ENCODE measurements around the gene THOP1. TPM values are rescaled to one million over a fixed set of nuclear protein-coding genes. Genes with fewer than 3 reads are reported as not detected.

The THOP1 gene
- 89.0 and 89.4 TPM in 2 replicates for total RNA-seq

DNA sequence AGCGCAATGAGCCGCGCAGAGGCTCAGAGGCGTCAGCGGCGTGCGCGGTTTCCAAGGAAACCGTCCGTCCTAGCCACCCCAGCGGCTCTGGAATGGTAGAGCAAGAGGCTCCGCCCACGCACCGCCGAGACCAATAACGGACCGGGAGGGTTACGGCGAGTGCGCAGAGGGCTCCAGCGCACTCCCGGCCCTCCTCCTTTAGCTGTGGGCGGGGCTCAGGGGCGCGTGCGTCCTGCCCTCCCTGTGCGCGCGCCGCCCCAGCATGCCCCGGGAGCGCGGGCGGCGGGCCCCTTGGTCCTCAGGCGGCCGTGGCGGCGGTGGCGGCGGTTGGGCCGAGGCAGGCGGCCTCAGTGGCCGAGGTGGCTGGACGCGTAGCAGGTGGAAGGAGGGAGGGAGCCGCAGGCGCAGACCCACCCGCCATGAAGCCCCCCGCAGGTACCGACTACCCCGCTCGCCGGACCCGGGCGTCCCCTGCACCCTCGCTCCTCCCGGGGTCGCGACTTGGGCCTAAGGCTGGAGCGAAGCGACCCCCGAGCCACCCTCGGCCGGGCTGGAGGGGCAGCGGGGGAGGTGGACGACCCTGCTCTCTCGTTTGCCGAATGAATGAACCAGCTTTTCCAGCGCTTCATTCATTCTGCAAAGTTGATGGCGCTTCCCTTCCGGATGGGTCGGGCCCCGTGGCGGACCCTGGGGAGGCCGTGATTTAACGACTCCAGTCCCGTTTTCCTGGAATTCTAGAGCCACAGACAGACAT lies at the start of gene THOP1:
Gene THOP1 (plus strand): TSS at position 260 of the 754 bp plus-strand sequence. CDS start 160 bp downstream, at position 420.
- peak; percentile 79 for DNase-seq (ENCODE audit: extremely low read depth, low read depth, low spot score)

DNA sequence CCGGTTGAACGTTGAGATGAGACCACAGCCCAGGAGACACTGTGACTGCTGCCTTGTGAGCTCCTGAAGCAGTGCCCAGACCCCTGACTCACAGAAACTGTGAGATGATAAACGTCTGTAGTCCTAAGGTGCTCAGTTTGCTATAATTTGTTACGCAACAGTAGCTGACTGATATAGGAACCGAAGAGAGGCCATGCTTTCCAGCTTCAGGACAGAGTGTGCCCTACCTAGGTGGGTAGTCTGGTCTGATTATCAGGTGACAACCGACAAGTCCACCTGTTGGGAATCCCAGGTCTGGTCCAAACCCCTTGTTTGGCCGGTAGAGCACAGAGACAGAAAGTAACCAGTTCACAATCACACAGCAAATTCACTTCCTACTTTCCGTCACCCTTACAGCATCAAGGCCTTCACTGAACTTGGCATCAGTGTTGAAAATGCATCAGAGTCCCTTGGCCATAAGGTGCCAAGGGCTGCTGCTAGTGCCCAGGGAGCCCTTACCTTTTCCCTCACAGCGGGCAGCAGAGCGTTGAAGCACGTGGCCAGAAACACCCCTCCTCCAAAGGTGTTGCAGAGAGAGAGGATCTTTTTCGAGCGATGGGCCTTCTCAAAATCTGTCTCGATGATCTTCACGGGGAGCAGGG lies 48.6 kb upstream of the THOP1 start:
- DNase-seq (ENCODE audit: extremely low read depth, low read depth, low spot score), result no peak

DNA sequence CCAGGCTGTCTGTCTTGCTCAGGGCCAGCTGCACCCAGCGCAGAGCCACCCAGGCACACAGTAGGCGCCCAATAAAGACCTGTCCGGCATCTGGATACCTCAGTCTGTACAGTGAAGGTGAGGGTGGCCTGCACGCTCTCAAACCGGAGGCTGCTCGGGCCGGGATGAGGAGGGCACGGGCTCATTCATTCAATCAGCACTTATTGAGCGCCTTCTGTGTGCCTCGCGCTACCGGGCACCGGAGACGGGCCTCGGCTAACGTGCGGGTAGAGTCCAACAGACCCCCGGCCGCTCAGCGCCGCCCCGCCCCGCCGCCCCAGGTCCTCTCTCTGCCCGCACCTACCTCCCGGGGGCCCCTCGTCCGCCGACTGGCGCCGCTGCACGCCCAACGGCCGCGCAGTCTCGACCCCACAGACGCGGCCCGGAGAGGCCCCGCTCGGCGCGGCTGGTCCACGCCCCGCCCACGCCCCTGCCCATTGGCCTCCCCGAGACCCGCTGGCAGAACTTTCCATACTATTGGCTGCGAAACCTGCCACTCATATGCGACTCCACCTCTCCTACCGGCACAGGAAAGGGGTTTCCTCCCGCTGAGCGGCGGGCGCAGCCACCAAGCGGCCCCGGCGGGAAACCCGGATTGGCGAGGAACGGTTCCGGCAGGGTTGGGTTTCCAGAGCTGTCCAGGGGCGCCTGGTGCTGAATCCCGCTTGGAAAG lies 45.5 kb upstream of the THOP1 start, which contains the start of gene SLC39A3:
Gene SLC39A3 (minus strand): TSS at position 416 of the 712 bp plus-strand sequence. CDS start 2,760 bp downstream, outside the sequence.
- DNase-seq (ENCODE audit: extremely low read depth, low read depth, low spot score), result peak; percentile 89

DNA sequence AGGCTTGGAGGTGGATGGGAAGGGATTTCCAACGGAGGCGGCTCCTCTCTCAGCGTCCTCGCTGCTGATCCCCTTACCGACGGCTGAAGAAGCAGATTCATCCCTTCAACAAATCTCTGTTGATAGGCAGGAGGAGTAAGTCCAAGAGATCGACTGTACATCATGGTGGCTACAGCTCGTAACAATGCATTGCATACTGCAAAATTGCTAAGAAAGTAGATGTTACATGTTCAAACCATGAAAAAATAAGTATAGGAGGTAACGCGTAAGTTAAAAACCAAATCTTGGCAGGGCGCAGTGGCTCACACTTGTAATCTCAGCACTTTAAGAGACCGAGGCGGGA lies 45.0 kb upstream of the THOP1 start:
- DNase-seq (ENCODE audit: extremely low read depth, low read depth, low spot score), result no peak

DNA sequence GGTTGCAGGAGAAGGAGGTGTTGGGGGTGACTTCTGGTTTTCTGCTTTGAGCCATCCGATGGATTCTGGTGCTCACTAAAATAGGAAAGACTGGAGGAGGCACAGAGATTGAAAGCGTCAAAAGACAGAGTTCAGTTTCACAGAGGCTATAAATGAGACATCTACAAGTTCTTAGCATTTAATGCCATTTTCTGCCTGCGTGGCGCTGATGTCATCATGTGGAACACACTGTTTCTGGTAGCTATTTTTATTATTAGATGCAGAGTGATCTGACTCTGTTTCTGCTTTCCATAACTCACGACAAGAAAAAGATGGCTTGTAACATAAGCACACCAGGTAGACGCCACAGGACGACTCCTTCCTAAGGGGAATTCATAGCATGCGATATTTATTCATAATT lies 42.2 kb upstream of the THOP1 start:
- DNase-seq (ENCODE audit: extremely low read depth, low read depth, low spot score), result no peak

DNA sequence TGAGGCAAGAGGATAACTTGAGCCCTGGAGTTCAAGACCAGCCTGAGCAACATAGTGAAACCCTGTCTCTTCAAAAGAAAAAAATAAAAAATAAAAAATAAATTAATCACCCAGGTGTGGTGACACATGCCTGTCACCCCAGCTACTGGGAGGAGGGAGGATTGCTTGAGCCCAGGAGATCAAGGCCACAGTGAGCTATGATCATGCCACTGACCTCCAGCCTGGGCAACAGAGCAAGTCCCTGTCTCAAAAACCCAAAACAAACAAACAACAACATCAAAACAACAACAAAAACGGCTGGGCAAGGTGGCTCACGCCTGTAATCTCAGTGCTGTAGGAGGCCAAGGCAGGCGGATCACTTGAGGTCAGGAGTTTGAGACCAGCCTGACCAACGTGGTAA lies 41.2 kb upstream of the THOP1 start:
- no peak for DNase-seq (ENCODE audit: extremely low read depth, low read depth, low spot score)

DNA sequence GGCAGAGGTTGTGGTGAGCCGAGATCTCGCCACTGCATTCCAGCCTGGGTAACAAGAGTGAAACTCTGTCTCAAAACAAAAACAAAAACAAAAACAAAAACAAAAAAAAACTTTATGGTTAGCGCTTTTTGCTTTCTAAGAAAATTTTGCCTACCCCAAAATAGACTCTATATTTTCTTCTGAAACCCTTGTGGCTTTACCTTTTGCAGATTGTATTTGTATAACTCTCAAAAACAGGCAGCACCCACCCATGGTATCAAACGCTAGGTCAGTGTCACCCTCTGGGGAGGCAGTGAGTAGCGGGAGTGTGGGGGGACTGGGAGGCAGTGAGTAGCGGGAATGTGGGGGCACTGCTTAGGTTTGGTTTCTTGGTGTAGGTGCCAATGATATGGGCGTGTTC lies 38.0 kb upstream of the THOP1 start:
- DNase-seq (ENCODE audit: extremely low read depth, low read depth, low spot score), result no peak

DNA sequence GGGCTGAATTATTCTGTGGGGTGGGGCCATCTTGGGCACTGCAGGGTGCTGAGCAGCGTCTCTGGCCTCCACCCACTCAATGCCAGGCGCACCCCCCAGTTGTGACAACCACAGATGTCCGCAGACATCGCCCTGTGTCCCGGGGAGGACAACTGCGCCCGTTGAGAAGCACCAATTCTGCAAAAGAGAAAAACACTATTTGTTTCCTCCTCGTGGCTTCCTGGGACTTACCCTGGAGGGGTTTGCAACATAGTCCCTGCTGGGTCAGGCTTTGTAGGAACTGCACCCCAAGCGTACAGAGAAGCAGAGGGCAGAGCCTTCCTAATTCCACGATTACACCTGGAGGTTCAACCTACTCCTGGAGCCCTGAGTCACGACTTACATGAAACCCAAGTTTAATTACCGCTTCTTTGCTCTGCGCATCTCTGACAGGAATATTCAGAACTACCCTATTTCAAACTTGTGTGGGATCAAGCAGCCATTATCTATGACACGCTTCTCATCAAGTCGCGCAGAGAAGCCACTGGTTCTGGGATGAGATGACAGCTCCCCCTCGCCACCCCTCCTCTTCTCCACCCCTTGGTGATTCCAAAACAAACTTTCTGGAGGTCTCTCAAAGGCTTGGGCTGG lies 34.4 kb upstream of the THOP1 start:
- no peak for DNase-seq (ENCODE audit: extremely low read depth, low read depth, low spot score)

DNA sequence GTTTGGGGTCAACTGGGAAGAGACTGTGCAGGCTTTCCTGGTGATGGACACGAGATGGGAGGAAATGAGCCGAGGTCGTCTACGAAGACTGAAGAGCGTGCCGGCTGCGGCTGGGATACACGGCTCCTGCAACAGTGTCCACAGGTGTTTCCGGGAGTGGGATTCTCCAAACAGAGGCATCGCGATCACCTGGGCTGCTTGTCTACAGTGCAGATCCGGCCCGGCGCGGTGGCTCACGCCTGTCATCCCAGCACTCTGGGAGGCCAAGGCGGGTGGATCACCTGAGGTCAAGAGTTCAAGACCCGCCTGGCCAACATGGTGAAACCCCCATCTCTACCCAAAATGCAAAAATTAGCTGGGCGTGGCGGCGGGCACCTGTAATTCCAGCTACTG lies 33.9 kb upstream of the THOP1 start:
- DNase-seq (ENCODE audit: extremely low read depth, low read depth, low spot score), result no peak

DNA sequence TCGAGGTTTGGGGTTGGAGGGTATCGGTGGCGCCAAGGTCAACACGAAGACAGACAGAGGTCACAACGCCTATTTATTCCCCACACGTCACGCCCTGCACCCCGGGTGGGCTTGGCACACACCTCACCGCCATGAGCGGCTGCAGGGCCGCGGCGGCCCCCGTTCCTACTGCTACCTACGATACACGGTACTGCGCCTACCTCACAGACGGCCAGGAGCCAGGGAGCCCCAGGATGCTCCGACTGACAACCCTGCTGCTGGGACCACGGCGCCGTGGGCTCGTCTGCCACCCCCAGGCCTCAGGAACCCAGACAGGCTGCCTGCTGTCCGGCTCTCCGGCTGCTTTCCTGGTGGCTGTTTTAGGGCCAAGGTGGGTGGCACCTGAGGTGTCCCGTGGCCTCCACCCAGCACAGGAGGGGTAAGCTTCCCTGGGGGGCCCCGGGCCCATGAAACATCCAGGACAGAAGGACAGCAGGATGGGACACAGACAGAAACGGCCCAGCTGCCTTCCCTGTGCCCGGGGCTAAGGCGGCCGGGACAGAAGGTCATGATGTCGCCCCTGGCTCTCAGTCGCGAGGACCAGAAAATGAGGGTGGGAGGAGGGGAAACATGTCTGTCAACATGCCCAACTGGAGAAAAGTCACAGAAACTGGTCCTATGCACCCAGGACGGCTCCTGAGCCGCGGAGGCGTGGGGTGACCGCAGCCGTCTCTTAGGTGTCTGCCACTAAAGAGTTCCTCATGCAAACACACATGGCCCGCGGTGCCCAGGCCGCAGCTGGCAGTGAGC lies 30.4 kb upstream of the THOP1 start:
- no peak for DNase-seq (ENCODE audit: extremely low read depth, low read depth, low spot score)

DNA sequence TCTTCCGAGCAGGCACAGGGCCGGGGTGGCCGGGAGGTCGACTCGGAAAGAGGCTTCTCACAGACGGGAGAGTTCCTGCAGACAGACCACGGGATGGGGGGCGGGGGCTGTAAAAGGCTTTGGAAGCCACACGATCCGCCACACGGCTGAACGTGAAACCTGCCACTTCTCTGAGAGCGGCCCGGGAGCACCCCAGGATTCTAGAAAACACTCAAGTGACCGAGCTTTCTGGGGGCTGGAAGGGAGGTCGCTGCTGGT lies 29.9 kb upstream of the THOP1 start:
- DNase-seq (ENCODE audit: extremely low read depth, low read depth, low spot score), result no peak

DNA sequence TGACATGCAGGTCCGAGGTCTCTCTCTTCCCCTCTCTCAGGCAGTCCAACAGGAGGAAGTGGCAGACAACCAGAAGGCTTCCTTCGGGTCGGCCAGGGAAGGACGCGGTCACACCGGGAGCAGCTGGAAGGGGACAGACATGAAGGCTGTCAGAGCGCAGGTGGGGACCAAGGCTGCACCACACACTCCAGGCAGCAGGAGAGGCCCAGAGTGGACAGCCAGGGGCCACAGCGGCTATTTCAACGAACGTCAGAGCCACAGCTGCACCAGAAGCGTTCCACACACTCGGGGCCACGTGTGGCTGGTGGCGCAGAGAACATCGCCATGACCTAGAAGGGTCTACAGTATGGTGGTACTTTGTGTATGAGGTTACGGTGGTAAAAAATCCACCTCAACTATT lies 29.5 kb upstream of the THOP1 start:
- DNase-seq (ENCODE audit: extremely low read depth, low read depth, low spot score), result no peak

DNA sequence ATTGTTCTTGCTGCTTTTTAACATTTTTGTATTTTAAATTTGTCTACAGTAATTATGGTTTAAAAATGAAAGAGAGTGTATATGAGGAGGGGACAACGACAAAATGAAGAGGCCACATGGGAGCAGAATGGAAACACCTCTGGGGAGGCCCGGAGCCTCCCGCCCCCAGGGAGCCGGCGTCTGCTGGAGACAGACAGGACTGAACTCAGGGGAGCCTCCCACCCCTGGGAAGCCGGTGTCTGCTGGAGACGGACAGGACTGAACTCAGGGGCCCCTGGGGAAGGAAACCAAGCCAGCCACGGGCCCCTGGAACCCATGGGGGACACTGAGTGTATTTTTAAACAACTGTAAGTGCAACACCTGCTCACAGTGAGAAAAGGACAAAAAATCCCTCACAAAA lies 28.8 kb upstream of the THOP1 start:
- DNase-seq (ENCODE audit: extremely low read depth, low read depth, low spot score), result no peak

DNA sequence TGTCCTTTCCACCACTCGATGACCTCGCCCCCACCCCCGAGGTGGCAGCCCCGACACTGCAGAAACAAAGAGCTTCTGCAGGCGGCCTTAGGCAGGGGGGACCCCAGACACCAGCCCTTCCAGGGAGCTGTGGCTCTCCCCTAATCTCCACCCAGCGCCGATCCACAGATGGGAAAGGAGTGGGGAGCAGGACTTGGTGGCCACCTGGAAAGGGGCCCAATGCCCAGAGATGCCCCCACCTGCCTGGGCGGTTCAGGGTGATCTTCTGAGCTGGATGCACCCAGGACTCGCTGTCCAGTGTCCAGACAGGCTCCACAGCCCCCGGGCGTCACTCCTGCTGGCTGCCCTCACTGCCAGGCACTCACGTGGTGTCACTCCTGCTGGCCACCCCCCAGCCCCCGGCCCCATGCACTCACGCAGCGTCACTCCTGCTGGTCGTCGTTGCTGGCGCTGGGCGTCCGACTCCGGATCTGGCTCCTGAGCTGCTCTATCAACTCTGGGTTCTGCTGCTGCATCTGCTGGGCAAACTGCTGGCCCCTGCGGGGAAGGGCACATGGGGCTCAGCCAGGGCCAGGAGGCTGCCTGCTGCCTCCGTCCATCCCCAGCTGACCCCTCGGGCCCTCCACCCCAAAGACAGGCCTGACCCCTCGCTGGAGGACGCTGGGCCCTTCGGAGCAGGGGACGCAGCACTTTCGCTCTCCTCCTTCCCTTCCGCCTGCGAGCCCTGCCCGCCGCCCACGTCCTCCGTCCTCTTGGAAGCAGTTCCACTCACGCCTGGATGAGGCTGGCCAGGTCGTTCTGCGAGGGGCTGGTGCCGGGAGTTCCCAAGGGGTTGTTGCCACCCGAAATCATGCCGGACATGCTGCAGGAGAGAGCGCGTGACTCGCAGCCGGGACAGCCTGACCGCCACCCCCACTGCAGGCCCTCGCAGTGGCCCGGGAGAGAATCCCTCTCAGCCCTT lies 28.1 kb upstream of the THOP1 start:
- no peak for DNase-seq (ENCODE audit: extremely low read depth, low read depth, low spot score)

DNA sequence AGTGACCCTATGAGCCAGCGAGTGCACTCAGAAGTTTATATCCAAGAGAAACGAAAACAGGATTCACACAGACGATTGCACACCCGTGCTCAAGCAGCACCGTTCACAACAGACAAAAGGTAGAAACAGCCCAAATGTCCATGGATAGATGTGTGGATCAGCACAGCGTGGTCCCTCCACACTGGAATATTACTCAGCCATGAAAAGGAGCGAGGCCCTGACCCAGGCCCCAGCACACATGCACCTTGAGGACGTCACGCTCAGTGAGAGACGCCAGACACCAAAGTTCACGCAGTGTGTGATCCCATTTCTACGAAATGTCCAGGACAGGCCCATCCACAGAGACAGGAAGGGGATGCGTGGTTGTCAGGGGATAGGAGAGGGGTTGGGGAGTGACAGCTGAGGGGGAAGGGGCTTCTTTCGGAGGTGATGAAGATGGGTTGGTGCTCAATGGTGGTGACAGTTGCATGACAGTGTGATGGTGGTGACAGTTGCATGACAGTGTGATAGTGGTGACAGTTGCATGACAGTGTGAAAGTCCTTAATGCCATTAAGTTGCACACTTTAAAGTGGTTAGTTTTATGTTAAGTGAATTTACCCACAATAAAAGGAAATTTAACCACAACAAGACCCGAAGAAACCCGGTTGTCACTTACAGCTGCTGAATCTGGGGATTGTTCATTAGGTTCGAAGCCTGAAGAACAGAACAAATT lies 26.5 kb upstream of the THOP1 start:
- no peak for DNase-seq (ENCODE audit: extremely low read depth, low read depth, low spot score)

DNA sequence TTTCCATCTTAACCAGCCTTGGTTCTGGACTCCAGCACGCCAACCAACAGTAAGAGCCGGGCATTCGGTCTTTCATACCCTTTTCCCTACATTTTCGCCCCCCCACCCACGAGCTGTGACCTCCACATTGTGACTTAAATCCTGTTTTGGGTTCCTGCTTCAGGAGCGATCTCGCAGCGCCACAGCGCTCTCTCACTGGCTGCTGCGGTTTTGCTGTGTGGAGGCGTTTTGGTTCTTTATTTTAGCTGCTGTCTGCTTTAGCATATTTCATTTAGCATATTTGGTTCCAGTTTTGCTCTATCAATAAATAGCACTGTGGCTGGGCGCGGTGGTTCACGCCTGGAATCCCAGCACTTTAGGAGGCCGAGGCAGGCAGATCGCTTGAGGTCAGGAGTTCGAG lies 25.9 kb upstream of the THOP1 start:
- DNase-seq (ENCODE audit: extremely low read depth, low read depth, low spot score), result no peak

DNA sequence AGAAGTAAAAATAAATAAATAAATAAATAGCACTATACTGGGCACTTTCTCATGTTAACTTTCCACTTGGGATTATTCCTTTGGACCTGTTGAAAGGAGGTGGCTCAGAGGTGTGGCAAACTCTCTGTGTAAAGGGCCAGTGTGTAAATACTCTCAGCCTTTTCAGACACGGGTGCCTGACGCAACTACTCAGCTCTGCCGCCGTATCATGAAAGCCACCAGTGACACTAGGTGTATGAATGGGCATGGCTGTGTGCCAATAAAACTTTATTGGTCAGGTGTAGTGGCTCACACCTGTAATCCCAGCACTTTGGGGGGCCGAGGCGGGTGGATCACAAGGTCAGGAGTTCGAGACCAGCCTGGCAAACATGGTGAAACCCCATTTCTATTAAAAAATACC lies 25.3 kb upstream of the THOP1 start:
- no peak for DNase-seq (ENCODE audit: extremely low read depth, low read depth, low spot score)

DNA sequence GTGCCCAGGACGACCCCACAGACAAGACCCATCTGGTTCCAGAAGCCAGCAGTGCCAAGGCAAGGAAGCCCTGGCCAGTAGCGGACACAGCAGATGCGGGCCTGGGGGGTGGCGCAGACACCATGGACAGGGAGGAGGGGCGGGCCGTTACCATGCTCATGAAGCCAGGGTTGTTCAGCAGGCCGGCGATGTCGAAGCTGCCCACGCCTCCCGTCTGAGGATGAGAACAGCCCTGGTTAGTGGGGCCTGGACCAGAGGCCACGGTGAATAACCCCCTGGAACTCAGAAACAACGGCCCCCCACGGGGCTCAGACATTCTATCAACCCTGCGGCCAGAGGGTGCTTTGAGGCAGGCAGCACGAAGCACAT lies 24.0 kb upstream of the THOP1 start:
- DNase-seq (ENCODE audit: extremely low read depth, low read depth, low spot score), result no peak
